Cardiac muscle cell (in vitro differentiated cells and primary cell): ENCODE results near the gene MARCHF9. TPM values are rescaled to one million over a fixed set of nuclear protein-coding genes. Genes with fewer than 3 reads are reported as not detected.

ENCODE experiments used
- DNase-seq, 2 donors: peaks; one replicate each; pipeline versions ENCODE4 v3.0.0 to v3.0.0-alpha.2; 2010 to 2017; ENCODE audit warnings: low read depth in 1 of 2, low spot score in 1 of 2
- H3K27ac ChIP-seq: fragments of 200-600 bp; sonication (generic); 2 replicates; pipeline ENCODE4 v1.5.1; 2016
- H3K27me3 ChIP-seq: fragments of 200-600 bp; sonication (generic); 2 replicates; pipeline ENCODE4 v1.6.0; 2016; ENCODE audit warnings: control low read depth
- H3K36me3 ChIP-seq: fragments of 200-600 bp; sonication (generic); 2 replicates; pipeline ENCODE4 v1.5.1; 2016; ENCODE audit warnings: control low read depth
- H3K4me1 ChIP-seq: fragments of 200-600 bp; sonication (generic); 2 replicates; pipeline ENCODE4 v1.8.1; 2017; ENCODE audit warnings: low read depth, mild to moderate bottlenecking, mixed run types
- H3K4me3 ChIP-seq: fragments of 200-600 bp; sonication (generic); 2 replicates; pipeline ENCODE4 v1.5.1; 2016; ENCODE audit warnings: mild to moderate bottlenecking
- H3K9me3 ChIP-seq: fragments of 200-600 bp; sonication (generic); 2 replicates; pipeline ENCODE4 v1.5.1; 2017; ENCODE audit warnings: low read depth, mild to moderate bottlenecking, control low read depth
- polyA plus RNA-seq: library from polyadenylated mRNA; unstranded; fragments of >200 nt; fragmentation: Nextera tagmentation; extraction: Ambion mirVana; gene quantifications from 2 replicates; pipeline ENCODE4 v1.2.1, GENCODE V29; 2016
- total RNA-seq: library from RNA; depleted of rRNA; stranded (reverse); fragments of >200 nt; gene quantifications from 2 replicates; pipeline ENCODE4 v1.2.3, GENCODE V29; 2016
- TF ChIP-seq, protein P1 (sequence below): IDR thresholded peaks from 2 replicates; pipeline ENCODE4 v1.5.1; 2012; ENCODE audit warnings: low read depth, mild to moderate bottlenecking, low read length

MARCHF9 gene
- total and polyA plus RNA-seq, 2 experiments from 2014 or later: 9.0 to 21.9 TPM

GRCh38 chr12:57726884-57727757 lies 27.8 kb upstream of the MARCHF9 start:
- H3K4me1 ChIP-seq: peaks cover 4% of the 10 kb centered on the region
- TF ChIP-seq, protein P1, sequence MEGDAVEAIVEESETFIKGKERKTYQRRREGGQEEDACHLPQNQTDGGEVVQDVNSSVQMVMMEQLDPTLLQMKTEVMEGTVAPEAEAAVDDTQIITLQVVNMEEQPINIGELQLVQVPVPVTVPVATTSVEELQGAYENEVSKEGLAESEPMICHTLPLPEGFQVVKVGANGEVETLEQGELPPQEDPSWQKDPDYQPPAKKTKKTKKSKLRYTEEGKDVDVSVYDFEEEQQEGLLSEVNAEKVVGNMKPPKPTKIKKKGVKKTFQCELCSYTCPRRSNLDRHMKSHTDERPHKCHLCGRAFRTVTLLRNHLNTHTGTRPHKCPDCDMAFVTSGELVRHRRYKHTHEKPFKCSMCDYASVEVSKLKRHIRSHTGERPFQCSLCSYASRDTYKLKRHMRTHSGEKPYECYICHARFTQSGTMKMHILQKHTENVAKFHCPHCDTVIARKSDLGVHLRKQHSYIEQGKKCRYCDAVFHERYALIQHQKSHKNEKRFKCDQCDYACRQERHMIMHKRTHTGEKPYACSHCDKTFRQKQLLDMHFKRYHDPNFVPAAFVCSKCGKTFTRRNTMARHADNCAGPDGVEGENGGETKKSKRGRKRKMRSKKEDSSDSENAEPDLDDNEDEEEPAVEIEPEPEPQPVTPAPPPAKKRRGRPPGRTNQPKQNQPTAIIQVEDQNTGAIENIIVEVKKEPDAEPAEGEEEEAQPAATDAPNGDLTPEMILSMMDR: peak; percentile 45
- no peak overlapping the region for H3K27ac ChIP-seq
- H3K9me3 ChIP-seq: no peaks in the 10 kb centered on the region
- H3K27me3 ChIP-seq: peaks cover 90% of the 10 kb centered on the region
- DNase-seq: peak; percentile 64 to 73
- H3K36me3 ChIP-seq: no peaks in the 10 kb centered on the region
- peak overlapping the region; percentile 20 for H3K4me3 ChIP-seq

- TF ChIP-seq, protein P1: no peak
- H3K4me3 ChIP-seq: no peak overlapping the region
- H3K9me3 ChIP-seq: no peaks in the 10 kb centered on the region
- peak in 1 of 2 donors; percentile 77 for DNase-seq
- H3K27me3 ChIP-seq: peaks cover 98% of the 10 kb centered on the region
- peaks cover 4% of the 10 kb centered on the region for H3K4me1 ChIP-seq
- H3K36me3 ChIP-seq: no peaks in the 10 kb centered on the region
- H3K27ac ChIP-seq: no peak overlapping the region
Observed at GRCh38 chr12:57727758-57728395, 27.0 kb upstream of the MARCHF9 start.

GRCh38 chr12:57729321-57729844 lies 25.5 kb upstream of the MARCHF9 start:
- no peak for DNase-seq
- peaks cover 4% of the 10 kb centered on the region for H3K4me1 ChIP-seq
- H3K4me3 ChIP-seq: no peak overlapping the region
- TF ChIP-seq, protein P1: no peak
- H3K36me3 ChIP-seq: no peaks in the 10 kb centered on the region
- H3K27ac ChIP-seq: no peak overlapping the region
- peaks cover 99% of the 10 kb centered on the region for H3K27me3 ChIP-seq
- H3K9me3 ChIP-seq: no peaks in the 10 kb centered on the region

GRCh38 chr12:57730336-57731067 lies 24.4 kb upstream of the MARCHF9 start:
- DNase-seq: no peak
- no peaks in the 10 kb centered on the region for H3K9me3 ChIP-seq
- peaks cover 99% of the 10 kb centered on the region for H3K27me3 ChIP-seq
- H3K4me3 ChIP-seq: no peak overlapping the region
- H3K36me3 ChIP-seq: no peaks in the 10 kb centered on the region
- H3K27ac ChIP-seq: no peak overlapping the region
- peaks cover 4% of the 10 kb centered on the region for H3K4me1 ChIP-seq
- TF ChIP-seq, protein P1: no peak

DNA sequence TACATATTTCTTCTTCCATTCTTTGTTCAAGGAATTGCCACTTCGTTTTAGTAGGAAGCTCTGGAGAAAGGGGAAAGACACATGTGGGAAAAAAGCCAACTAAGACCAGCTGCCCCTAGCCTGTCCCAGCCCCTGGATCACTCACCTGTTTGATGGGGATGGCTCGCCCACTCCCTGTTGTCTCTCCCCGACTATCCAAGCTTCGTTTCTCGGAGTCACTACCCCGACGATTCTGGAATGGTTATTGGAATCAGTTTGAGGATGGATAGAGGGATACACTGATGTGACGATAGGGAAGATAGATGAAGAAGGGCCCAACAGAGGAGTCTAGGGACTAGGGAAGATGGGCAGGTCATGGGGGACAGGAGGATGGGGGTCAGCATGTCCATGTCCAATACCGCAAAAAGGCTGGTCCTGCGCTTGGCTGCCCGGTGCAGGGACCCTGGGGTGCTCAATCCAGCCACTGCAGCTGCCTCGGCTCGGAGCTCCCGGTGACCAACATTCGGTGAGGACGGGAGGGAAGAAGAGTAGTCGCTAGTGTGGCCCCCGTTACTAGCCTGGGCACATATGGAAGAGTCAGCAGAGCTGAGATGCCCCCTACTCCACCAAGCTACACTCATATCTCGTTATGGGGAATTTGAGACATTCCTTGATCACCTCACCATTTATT lies 23.4 kb upstream of the MARCHF9 start:
- H3K36me3 ChIP-seq: no peaks in the 10 kb centered on the region
- TF ChIP-seq, protein P1: no peak
- H3K4me1 ChIP-seq: no peaks in the 10 kb centered on the region
- H3K4me3 ChIP-seq: no peak overlapping the region
- peaks cover 99% of the 10 kb centered on the region for H3K27me3 ChIP-seq
- no peaks in the 10 kb centered on the region for H3K9me3 ChIP-seq
- no peak overlapping the region for H3K27ac ChIP-seq
- no peak for DNase-seq
